ENCODE results near the gene UAP1L1. TPM values are rescaled to one million over a fixed set of nuclear protein-coding genes. Genes with fewer than 3 reads are reported as not detected.
A peak's percentile ranks its signal among the peaks of the same experiment; 100 is the strongest.

UAP1L1 gene
- total and polyA plus RNA-seq, 9 of the 15 experiments (the other 6 are each of a cell fraction or from before 2014, with no cell fraction given), result 0.20 to 8.6 (median 3.7) TPM

- TF ChIP-seq TBL1XR1 (IDR thresholded peaks at IDR 0.05; ENCODE audit: low read length in 2 of 2) (no peak), FOXP1 (CRISPR knock-in tag; IDR thresholded peaks at IDR 0.05) (no peak), ZNF174 (CRISPR knock-in tag; IDR thresholded peaks at IDR 0.05) (peak; percentile 96; the same call in 1 of the 2 replicates), PCBP1 (IDR thresholded peaks at IDR 0.05; ENCODE audit: low read depth, low read length, poor library complexity, severe bottlenecking) (no peak), ATF2 (CRISPR knock-in tag; IDR thresholded peaks at IDR 0.05) (no peak), ZBTB2 (IDR thresholded peaks at IDR 0.05) (0 out of 2 replicates have a peak, but pooled peaks have one; percentile 19), HDAC6 (IDR thresholded peaks at IDR 0.05; ENCODE audit: low read depth, low read length) (no peak), SRSF9 (IDR thresholded peaks at IDR 0.05; ENCODE audit: borderline replicate concordance, low read depth, low read length) (no peak), NKRF (IDR thresholded peaks at IDR 0.05; ENCODE audit: borderline replicate concordance) (no peak), ZEB2 (IDR thresholded peaks at IDR 0.05) (no peak), LEF1 (IDR thresholded peaks at IDR 0.05) (no peak), DIDO1 (tag; IDR thresholded peaks at IDR 0.05; ENCODE audit: low read depth) (peak; percentile 94), ZNF184 (CRISPR knock-in tag; IDR thresholded peaks at IDR 0.05) (no peak), GATAD2A (IDR thresholded peaks at IDR 0.05) (peak; percentile 25; the same call in 1 of the 2 replicates), CCNT2 (IDR thresholded peaks at IDR 0.05; ENCODE audit: borderline replicate concordance, extremely low read depth, insufficient read length, low read depth, low read length) (no peak), PTTG1 (tag; IDR thresholded peaks at IDR 0.05; ENCODE audit: low read depth) (peak; percentile 98), ILF3 (IDR thresholded peaks at IDR 0.05; ENCODE audit: borderline replicate concordance) (no peak), FOXA1 (IDR thresholded peaks at IDR 0.05; ENCODE audit: borderline replicate concordance) (no peak), ZNF551 (CRISPR knock-in tag; IDR thresholded peaks at IDR 0.05) (no peak; the same call in 1 of the 2 replicates), MBD2 (IDR thresholded peaks at IDR 0.05; ENCODE audit: borderline replicate concordance, low read depth) (no peak), CEBPZ (IDR thresholded peaks at IDR 0.05; ENCODE audit: borderline replicate concordance, low read depth, low read length) (no peak), HNRNPUL1 (IDR thresholded peaks at IDR 0.05; ENCODE audit: low read length) (no peak)
Measured at GRCh38 chr9:137074657-137075274, 2.6 kb upstream of the UAP1L1 start (continued).

All from K562 (cell line).